Fibroblast of lung (primary cell): Measurements from ENCODE around the gene SPDYA.

Experiments used
- CTCF ChIP-seq, 2 donors: IDR thresholded peaks in 1 of 2; conservative IDR thresholded peaks in 1 of 2; 1 replicate in 1 of 2; 2 replicates in 1 of 2; pipeline ENCODE4 v1.5.1; 2011 to 2012; ENCODE audit warnings: low read length in 2 of 2, control low read depth in 1 of 2, inconsistent platforms in 1 of 2, low read depth in 1 of 2, mild to moderate bottlenecking in 1 of 2
- EZH2 ChIP-seq: IDR thresholded peaks from 2 replicates; pipeline ENCODE4 v1.5.1; 2012; ENCODE audit warnings: low read length, control low read depth, mild to moderate bottlenecking; ENCODE audit errors: missing control alignments

GRCh38 chr2:28880193-28880592 lies 69.6 kb downstream of the SPDYA start:
- TF ChIP-seq CTCF (conservative IDR thresholded peaks at IDR 0.05 in 1 of 2, IDR thresholded peaks at IDR 0.05 in 1 of 2; ENCODE audit: low read depth in 1 of 2, low read length in 2 of 2) (no peak), EZH2 (no peak)
